ENCODE data around the gene DYNC2H1. TPM values are rescaled to one million over a fixed set of nuclear protein-coding genes. Genes with fewer than 3 reads are reported as not detected.

DYNC2H1 gene
- total RNA-seq, 1 donor from 2014 or later = 46.4 TPM

Small RNA genes lying within 50 kb of the gene (small RNA-seq; reads per million reads assigned to genes)
- gene AP003461.1 = not detected

Other genes starting within 250 kb of the DYNC2H1 start
- gene MMP12, start 234.4 kb upstream of the DYNC2H1 start, total RNA-seq = not detected
- not detected for gene MMP13, start 153.7 kb upstream of the DYNC2H1 start, total RNA-seq
- 33.9 TPM for gene DCUN1D5, start 17.3 kb upstream of the DYNC2H1 start, total RNA-seq

Data from skeletal muscle tissue (tissue), 2 donors.